SK-N-SH (cell line): ENCODE data around the gene EMP3. TPM values are rescaled to one million over a fixed set of nuclear protein-coding genes. Genes with fewer than 3 reads are reported as not detected.

Source experiments
- CTCF ChIA-PET: fragments of 300-600, 350-600 bp; formaldehyde crosslinking; extraction: SDS; loops from one replicate; lab custom pipeline; 2021; lab: Yijun Ruan, JAX
- POLR2A ChIA-PET: fragments of 350-600 bp; sonication (Branson Sonifier 250); formaldehyde crosslinking; extraction: SDS; loops from one replicate; lab custom pipeline; 2020; ENCODE audit warnings: antibody characterized with exemption, inconsistent platforms; lab: Yijun Ruan, JAX
- DNase-seq: peaks from one replicate; pipeline ENCODE4 v3.0.0; 2012
- H2AFZ ChIP-seq: fragments of 200-600 bp; sonication (generic); 2 replicates; pipeline ENCODE4 v1.8.1; 2016; ENCODE audit warnings: antibody characterized with exemption, mild to moderate bottlenecking, low read depth
- H3F3A ChIP-seq: fragments of 200-600 bp; sonication (generic); replicated peaks from 2 replicates; pipeline ENCODE3; 2016; ENCODE audit warnings: antibody characterized with exemption, mild to moderate bottlenecking; ENCODE audit not compliant: insufficient read depth
- H3K27ac ChIP-seq, 2 experiments: fragments of 200-500 bp in 1 of 2; fragments of 200-600 bp in 1 of 2; sonication (Bioruptor generic) in 1 of 2; sonication (generic), shearing (Covaris generic) in 1 of 2; 2 replicates each; pipeline versions ENCODE4 v1.5.1 to v1.6.1; 2014 to 2016; ENCODE audit warnings: low read depth in 2 of 2, inconsistent platforms in 1 of 2, low read length in 1 of 2, mild to moderate bottlenecking in 1 of 2, mixed read lengths in 1 of 2
- H3K27me3 ChIP-seq: fragments of 200-600 bp; sonication (generic), shearing (Covaris generic); 2 replicates; pipeline ENCODE4 v1.6.1; 2016; ENCODE audit warnings: mixed run types; ENCODE audit not compliant: insufficient read depth
- H3K36me3 ChIP-seq, 2 experiments: fragments of 200-500 bp in 1 of 2; fragments of 200-600 bp in 1 of 2; sonication (Bioruptor generic) in 1 of 2; sonication (generic) in 1 of 2; replicated peaks in 1 of 2; 2 replicates each; pipeline versions ENCODE3 to v1.5.1; 2014 to 2016; ENCODE audit warnings: low read length in 1 of 2, mild to moderate bottlenecking in 1 of 2; ENCODE audit not compliant: insufficient read depth in 2 of 2, control insufficient read depth in 1 of 2
- H3K4me1 ChIP-seq, 2 experiments: fragments of 200-500 bp in 1 of 2; fragments of 200-600 bp in 1 of 2; sonication (Bioruptor generic) in 1 of 2; sonication (generic), shearing (Covaris generic) in 1 of 2; 2 replicates each; pipeline versions ENCODE4 v1.5.1 to v1.6.1; 2014 to 2016; ENCODE audit warnings: low read depth in 1 of 2, low read length in 1 of 2, mixed run types in 1 of 2; ENCODE audit not compliant: insufficient read depth in 2 of 2, control insufficient read depth in 1 of 2
- H3K4me2 ChIP-seq: fragments of 200-600 bp; sonication (generic), shearing (Covaris generic); 2 replicates; pipeline ENCODE4 v1.6.1; 2017; ENCODE audit warnings: mixed run types
- H3K4me3 ChIP-seq, 2 experiments: fragments of 200-500 bp in 1 of 2; fragments of 200-600 bp in 1 of 2; sonication (Bioruptor generic) in 1 of 2; sonication (generic), shearing (Covaris generic) in 1 of 2; 2 replicates each; pipeline versions ENCODE4 v1.5.1 to v1.8.1; 2014 to 2016; ENCODE audit warnings: low read depth in 2 of 2, inconsistent platforms in 1 of 2, low read length in 1 of 2, mild to moderate bottlenecking in 1 of 2, mixed read lengths in 1 of 2, moderate library complexity in 1 of 2
- H3K79me2 ChIP-seq: fragments of 200-600 bp; sonication (generic); 2 replicates; pipeline ENCODE4 v1.8.1; 2017; ENCODE audit warnings: mild to moderate bottlenecking; ENCODE audit not compliant: insufficient read depth
- H3K9ac ChIP-seq: fragments of 200-600 bp; sonication (generic); 2 replicates; pipeline ENCODE4 v1.6.1; 2017; ENCODE audit warnings: mixed run types
- H3K9me2 ChIP-seq: fragments of 200-600 bp; sonication (generic); 2 replicates; pipeline ENCODE4 v1.6.1; 2017; ENCODE audit warnings: mixed run types
- H3K9me3 ChIP-seq: fragments of 200-600 bp; sonication (generic); 2 replicates; pipeline ENCODE4 v1.6.1; 2017; ENCODE audit warnings: mixed run types, mild to moderate bottlenecking, moderate library complexity
- H4K20me1 ChIP-seq: fragments of 200-600 bp; sonication (generic); 2 replicates; pipeline ENCODE4 v1.6.1; 2017; ENCODE audit warnings: mild to moderate bottlenecking, mixed run types; ENCODE audit not compliant: insufficient read depth
- CHD2 ChIP-seq: fragments of 150-350 bp; IDR thresholded peaks from 2 replicates; pipeline ENCODE4 v1.6.1; 2018; ENCODE audit warnings: low read length; ENCODE audit not compliant: partially characterized antibody
- ELF1 ChIP-seq: IDR thresholded peaks from 2 replicates; pipeline ENCODE4 v1.4.0; 2012
- EP300 ChIP-seq, 2 experiments: IDR thresholded peaks; 2 replicates each; pipeline versions ENCODE4 v1.4.0 to v1.6.1; 2012; ENCODE audit warnings: borderline replicate concordance in 1 of 2, low read depth in 1 of 2, low read length in 1 of 2
- EZH2phosphoT487 ChIP-seq: fragments of 200-600 bp; sonication (generic); IDR thresholded peaks from 2 replicates; pipeline ENCODE4 v1.6.1; 2017; ENCODE audit warnings: low read depth, mixed run types, mild to moderate bottlenecking, antibody characterized with exemption, moderate library complexity, borderline replicate concordance
- FOSL2 ChIP-seq: IDR thresholded peaks from 2 replicates; pipeline ENCODE4 v1.4.0; 2012; ENCODE audit warnings: low read depth, mild to moderate bottlenecking, moderate library complexity, borderline replicate concordance
- GABPA ChIP-seq: IDR thresholded peaks from 2 replicates; pipeline ENCODE4 v1.4.0; 2012; ENCODE audit warnings: low read depth, mild to moderate bottlenecking
- JUND ChIP-seq: IDR thresholded peaks from 2 replicates; pipeline ENCODE4 v1.4.0; 2012
- MAX ChIP-seq: IDR thresholded peaks from 2 replicates; pipeline ENCODE4 v1.4.0; 2012; ENCODE audit warnings: low read depth
- MEF2A ChIP-seq: IDR thresholded peaks from 2 replicates; pipeline ENCODE4 v1.4.0; 2012; ENCODE audit warnings: low read depth, borderline replicate concordance
- NFIC ChIP-seq: IDR thresholded peaks from 2 replicates; pipeline ENCODE4 v1.4.0; 2012; ENCODE audit warnings: borderline replicate concordance
- PBX3 ChIP-seq: IDR thresholded peaks from 2 replicates; pipeline ENCODE4; 2012
- POLR2AphosphoS5 ChIP-seq: IDR thresholded peaks from 2 replicates; pipeline ENCODE4 v1.6.1; 2012; ENCODE audit warnings: low read depth, low read length
- RAD21 ChIP-seq: IDR thresholded peaks from 2 replicates; pipeline ENCODE4 v1.6.1; 2012; ENCODE audit warnings: mild to moderate bottlenecking, low read length
- RCOR1 ChIP-seq: fragments of 150-350 bp; IDR thresholded peaks from 2 replicates; pipeline ENCODE4 v1.6.1; 2017; ENCODE audit warnings: antibody characterized with exemption, low read length
- RFX5 ChIP-seq: IDR thresholded peaks from 2 replicates; pipeline ENCODE4 v1.6.1; 2012; ENCODE audit warnings: mild to moderate bottlenecking, improper control_type of control experiment, low read length
- TCF12 ChIP-seq: IDR thresholded peaks from 2 replicates; pipeline ENCODE4 v1.4.0; 2012
- YY1 ChIP-seq: IDR thresholded peaks from 2 replicates; pipeline ENCODE4 v1.4.0; 2012; ENCODE audit warnings: low read depth, mild to moderate bottlenecking
- WGBS: methylation state at CpG from one replicate; pipeline ENCODE4 v1.1.6; 2017; ENCODE audit warnings: low lambda C conversion rate; 5-methylcytosine and 5-hydroxymethylcytosine counted together
- polyA plus RNA-seq, 3 experiments: library from polyadenylated mRNA; depleted of rRNA; stranded (reverse); fragments of >200 nt; gene quantifications; 2 replicates each; pipeline ENCODE4 v1.2.3, GENCODE V29; 2012
- TF ChIP-seq, protein P1 (sequence below): IDR thresholded peaks from 2 replicates; pipeline ENCODE4 v1.6.1; 2012; ENCODE audit warnings: mild to moderate bottlenecking, low read depth, low read length, moderate library complexity

The EMP3 gene
- polyA plus RNA-seq, 1 of the 3 experiments (the other 2 are of a cell fraction): 263 TPM

DNA sequence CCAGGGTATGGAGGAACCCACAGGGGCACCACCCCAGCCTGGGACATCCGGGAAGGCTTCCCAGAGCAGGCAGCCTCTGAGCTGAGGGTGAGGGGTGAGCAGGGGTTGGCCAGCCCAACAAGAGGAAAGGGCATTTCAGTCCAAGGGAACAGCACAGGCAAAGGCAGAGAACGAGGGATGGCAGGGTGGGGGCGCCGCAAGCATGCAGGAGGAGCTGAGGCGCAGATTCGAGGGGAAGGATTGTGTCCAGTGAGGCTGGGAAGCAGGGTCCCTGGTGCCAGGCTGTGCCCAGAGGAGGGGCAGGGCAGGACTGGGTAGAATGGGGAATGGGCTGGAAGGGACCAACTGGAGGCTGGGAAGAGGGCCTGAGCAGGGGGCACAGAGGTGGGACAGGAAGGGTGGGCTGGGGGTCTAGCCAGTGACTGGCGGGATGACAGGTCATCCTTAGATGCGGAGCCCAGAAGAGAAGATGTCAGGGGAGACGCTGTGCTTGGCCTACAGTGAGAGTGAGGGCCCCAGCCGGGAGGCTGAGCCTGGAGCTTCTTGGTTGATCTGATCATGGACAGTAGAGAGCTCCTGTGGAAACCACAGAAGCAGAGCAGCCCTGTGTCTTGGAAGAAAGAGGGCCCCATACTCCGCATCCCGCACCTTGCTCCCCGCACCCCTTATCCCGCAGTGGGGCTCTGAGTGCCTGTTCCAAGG, 13.6 kb downstream of the EMP3 start:
- WGBS: 91% methylated on average over 14 of the region's 14 CpGs
- POLR2A ChIA-PET: no interaction called here
- TF ChIP-seq RAD21 (peak; percentile 16; the same call in 1 of the 2 replicates), PBX3 (no peak)

GRCh38 chr19:48340995-48341394, 15.6 kb downstream of the EMP3 start:
- Histone ChIP-seq H3K4me1 (no peaks in the 10 kb centered on the region), H3K79me2 (no peaks in the 10 kb centered on the region), H3K36me3 (no peaks in the 10 kb centered on the region), H3K27ac (no peak overlapping the region), H3F3A (no peaks in the 10 kb centered on the region), H2AFZ (no peak overlapping the region), H3K9ac (no peak overlapping the region), H3K9me2 (no peaks in the 10 kb centered on the region), H3K4me2 (no peak overlapping the region), H3K4me3 (no peak overlapping the region), H3K27me3 (no peaks in the 10 kb centered on the region), H3K9me3 (no peaks in the 10 kb centered on the region), H4K20me1 (no peaks in the 10 kb centered on the region)
- WGBS: 65% methylated on average over 11 of the region's 11 CpGs
- peak; percentile 24 for DNase-seq
- TF ChIP-seq EP300 (IDR thresholded peaks at IDR 0.05; ENCODE audit: borderline replicate concordance in 1 of 2, low read depth in 1 of 2, low read length in 1 of 2) (no peak), MAX (no peak), FOSL2 (peak; percentile 35; the same call in 1 of the 2 replicates), JUND (no peak), RFX5 (no peak), GABPA (no peak), POLR2AphosphoS5 (no peak), TCF12 (peak; percentile 39), MEF2A (no peak), YY1 (no peak), ELF1 (no peak), CHD2 (no peak), PBX3 (peak; percentile 56), RCOR1 (no peak), EZH2phosphoT487 (no peak), NFIC (peak; percentile 49; the same call in 1 of the 2 replicates)
- TF ChIP-seq, protein P1, sequence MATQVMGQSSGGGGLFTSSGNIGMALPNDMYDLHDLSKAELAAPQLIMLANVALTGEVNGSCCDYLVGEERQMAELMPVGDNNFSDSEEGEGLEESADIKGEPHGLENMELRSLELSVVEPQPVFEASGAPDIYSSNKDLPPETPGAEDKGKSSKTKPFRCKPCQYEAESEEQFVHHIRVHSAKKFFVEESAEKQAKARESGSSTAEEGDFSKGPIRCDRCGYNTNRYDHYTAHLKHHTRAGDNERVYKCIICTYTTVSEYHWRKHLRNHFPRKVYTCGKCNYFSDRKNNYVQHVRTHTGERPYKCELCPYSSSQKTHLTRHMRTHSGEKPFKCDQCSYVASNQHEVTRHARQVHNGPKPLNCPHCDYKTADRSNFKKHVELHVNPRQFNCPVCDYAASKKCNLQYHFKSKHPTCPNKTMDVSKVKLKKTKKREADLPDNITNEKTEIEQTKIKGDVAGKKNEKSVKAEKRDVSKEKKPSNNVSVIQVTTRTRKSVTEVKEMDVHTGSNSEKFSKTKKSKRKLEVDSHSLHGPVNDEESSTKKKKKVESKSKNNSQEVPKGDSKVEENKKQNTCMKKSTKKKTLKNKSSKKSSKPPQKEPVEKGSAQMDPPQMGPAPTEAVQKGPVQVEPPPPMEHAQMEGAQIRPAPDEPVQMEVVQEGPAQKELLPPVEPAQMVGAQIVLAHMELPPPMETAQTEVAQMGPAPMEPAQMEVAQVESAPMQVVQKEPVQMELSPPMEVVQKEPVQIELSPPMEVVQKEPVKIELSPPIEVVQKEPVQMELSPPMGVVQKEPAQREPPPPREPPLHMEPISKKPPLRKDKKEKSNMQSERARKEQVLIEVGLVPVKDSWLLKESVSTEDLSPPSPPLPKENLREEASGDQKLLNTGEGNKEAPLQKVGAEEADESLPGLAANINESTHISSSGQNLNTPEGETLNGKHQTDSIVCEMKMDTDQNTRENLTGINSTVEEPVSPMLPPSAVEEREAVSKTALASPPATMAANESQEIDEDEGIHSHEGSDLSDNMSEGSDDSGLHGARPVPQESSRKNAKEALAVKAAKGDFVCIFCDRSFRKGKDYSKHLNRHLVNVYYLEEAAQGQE: no peak
- POLR2A ChIA-PET: interaction anchor here (0.7 kb wide), 1 partner anchor 272 kb away, joined by 3 read pairs; no protein-coding TSS in a partner anchor
- CTCF ChIA-PET: interaction anchor here (0.5 to 3.7 kb wide), 8 partner anchors 10 to 268 kb away, joined by 3 to 14 read pairs (median 3); partner anchors contain the start of genes KDELR1, SYNGR4 and TMEM143

More for the DNA sequence above, 13.6 kb downstream of the EMP3 start:
- Histone ChIP-seq H3F3A (peaks cover 9% of the 10 kb centered on the region), H3K4me2 (no peak overlapping the region), H4K20me1 (no peaks in the 10 kb centered on the region), H2AFZ (no peak overlapping the region), H3K79me2 (no peaks in the 10 kb centered on the region), H3K27me3 (no peaks in the 10 kb centered on the region), H3K4me3 (no peak overlapping the region), H3K27ac (no peak overlapping the region), H3K4me1 (no peaks in the 10 kb centered on the region; a peak in 1 of 4 replicates), H3K9me2 (no peaks in the 10 kb centered on the region), H3K36me3 (no peaks in the 10 kb centered on the region), H3K9ac (no peak overlapping the region), H3K9me3 (no peaks in the 10 kb centered on the region)
- no peak for DNase-seq
- CTCF ChIA-PET: interaction anchor here (0.8 to 3.7 kb wide), 4 partner anchors 12 to 151 kb away, joined by 3 to 14 read pairs (median 4); no protein-coding TSS in a partner anchor
